GM19372 (cell line): ENCODE measurements around the gene RAB3GAP1.
A peak's percentile ranks its signal among the peaks of the same experiment; 100 is the strongest.
"Not testable (repeated sequence)": the region's sequence is repeated elsewhere in the genome, so short reads cannot be mapped to it uniquely, and the experiment has no call there.

ENCODE experiments used
- ATAC-seq: cut with Tn5 transposase; IDR thresholded peaks from one replicate; pipeline ENCODE4 v1.9.1; 2021; ENCODE audit warnings: mild to moderate bottlenecking, low read depth, moderate library complexity; ENCODE audit not compliant: unreplicated experiment

Gene RAB3GAP1

GRCh38 chr2:135052042-135052876 is at the start of gene RAB3GAP1:
Gene RAB3GAP1, plus strand, starts transcription at chr2:135052292. Its CDS starts 16 bp downstream, at chr2:135052308.
- peak; percentile 81 for ATAC-seq

- no peak for ATAC-seq
Measured at GRCh38 chr2:135002836-135003235, 49.3 kb upstream of the RAB3GAP1 start.

- peak; percentile 93 for ATAC-seq
Measured at GRCh38 chr2:135004005-135004746, 47.9 kb upstream of the RAB3GAP1 start.

GRCh38 chr2:135005753-135006152 is 46.3 kb upstream of the RAB3GAP1 start:
- no peak for ATAC-seq

- no peak for ATAC-seq
Measured at GRCh38 chr2:135009339-135009738, 42.8 kb upstream of the RAB3GAP1 start.

- no peak for ATAC-seq
Measured at GRCh38 chr2:135010200-135010942, 41.7 kb upstream of the RAB3GAP1 start.

GRCh38 chr2:135011633-135012032 is 40.5 kb upstream of the RAB3GAP1 start:
- ATAC-seq, result no peak

GRCh38 chr2:135021618-135022017 is 30.5 kb upstream of the RAB3GAP1 start:
- no peak for ATAC-seq

- ATAC-seq, result no peak
Measured at GRCh38 chr2:135022952-135023880, 28.9 kb upstream of the RAB3GAP1 start.

- no peak for ATAC-seq
Measured at GRCh38 chr2:135023886-135024485, 28.1 kb upstream of the RAB3GAP1 start.

- no peak for ATAC-seq
Measured at GRCh38 chr2:135029481-135030134, 22.5 kb upstream of the RAB3GAP1 start.

- ATAC-seq, result no peak
Measured at GRCh38 chr2:135030826-135031225, 21.3 kb upstream of the RAB3GAP1 start.

GRCh38 chr2:135033216-135033615 is 18.9 kb upstream of the RAB3GAP1 start:
- not testable (repeated sequence) for ATAC-seq

GRCh38 chr2:135037831-135038230 is 14.3 kb upstream of the RAB3GAP1 start:
- ATAC-seq, result no peak

- no peak for ATAC-seq
Measured at GRCh38 chr2:135043345-135043744, 8.7 kb upstream of the RAB3GAP1 start.

- no peak for ATAC-seq
Measured at GRCh38 chr2:135047300-135047699, 4.8 kb upstream of the RAB3GAP1 start, which contains the start of gene MAP3K19. Gene MAP3K19, minus strand, starts transcription at chr2:135047447. Its CDS starts 22,800 bp downstream, at chr2:135024647.

- no peak for ATAC-seq
Measured at GRCh38 chr2:135048122-135048521, 4.0 kb upstream of the RAB3GAP1 start.

- ATAC-seq, result no peak
Measured at GRCh38 chr2:135050132-135050531, 2.0 kb upstream of the RAB3GAP1 start.

GRCh38 chr2:135050684-135051083 is 1.4 kb upstream of the RAB3GAP1 start:
- no peak for ATAC-seq
